Measurements from ENCODE around the gene KCNC3. TPM values are rescaled to one million over a fixed set of nuclear protein-coding genes. Genes with fewer than 3 reads are reported as not detected.

The KCNC3 gene
- total RNA-seq, 1 experiment from 2014 or later: 0.14 TPM

DNA sequence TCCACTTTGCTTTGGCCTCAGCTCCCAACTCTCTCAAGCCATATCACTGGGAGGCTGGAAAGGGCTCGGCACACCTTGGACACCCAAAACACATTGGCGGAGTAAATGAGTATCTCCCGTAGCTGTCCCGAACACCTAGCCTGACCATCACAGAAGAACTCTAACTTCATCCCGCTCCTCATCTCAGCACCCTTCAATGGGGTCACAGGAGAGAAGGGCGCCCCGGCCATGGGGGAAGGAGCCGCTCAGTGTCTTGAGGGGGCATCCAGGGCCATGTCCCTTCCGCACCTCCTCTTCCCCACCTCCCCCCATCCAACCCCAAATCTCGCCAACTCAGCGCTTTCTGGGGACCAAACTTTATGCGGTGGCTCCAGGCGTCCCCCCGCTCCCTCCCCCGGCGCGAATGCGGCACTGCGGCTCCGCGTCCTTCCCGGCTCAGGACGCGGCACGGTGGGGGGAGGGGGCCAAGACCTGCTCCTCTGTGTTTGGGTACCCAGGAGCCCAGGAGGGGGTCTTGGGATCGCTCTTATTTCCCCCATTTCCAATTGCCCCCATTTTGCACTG is 3.0 kb downstream of the KCNC3 start:
- H3K27me3 ChIP-seq (ENCODE audit: control insufficient read depth, insufficient read depth, low read length): peaks cover 20% of the 10 kb centered on the region
- DNase-seq: peak; percentile 66
- no peaks in the 10 kb centered on the region; the same call in 1 of the 2 replicates for H3K36me3 ChIP-seq (replicated peaks; ENCODE audit: control insufficient read depth, insufficient read depth, low read length)
- peak overlapping the region; percentile 33 for H3K4me3 ChIP-seq (ENCODE audit: insufficient read depth, low read depth, low read length)

DNA sequence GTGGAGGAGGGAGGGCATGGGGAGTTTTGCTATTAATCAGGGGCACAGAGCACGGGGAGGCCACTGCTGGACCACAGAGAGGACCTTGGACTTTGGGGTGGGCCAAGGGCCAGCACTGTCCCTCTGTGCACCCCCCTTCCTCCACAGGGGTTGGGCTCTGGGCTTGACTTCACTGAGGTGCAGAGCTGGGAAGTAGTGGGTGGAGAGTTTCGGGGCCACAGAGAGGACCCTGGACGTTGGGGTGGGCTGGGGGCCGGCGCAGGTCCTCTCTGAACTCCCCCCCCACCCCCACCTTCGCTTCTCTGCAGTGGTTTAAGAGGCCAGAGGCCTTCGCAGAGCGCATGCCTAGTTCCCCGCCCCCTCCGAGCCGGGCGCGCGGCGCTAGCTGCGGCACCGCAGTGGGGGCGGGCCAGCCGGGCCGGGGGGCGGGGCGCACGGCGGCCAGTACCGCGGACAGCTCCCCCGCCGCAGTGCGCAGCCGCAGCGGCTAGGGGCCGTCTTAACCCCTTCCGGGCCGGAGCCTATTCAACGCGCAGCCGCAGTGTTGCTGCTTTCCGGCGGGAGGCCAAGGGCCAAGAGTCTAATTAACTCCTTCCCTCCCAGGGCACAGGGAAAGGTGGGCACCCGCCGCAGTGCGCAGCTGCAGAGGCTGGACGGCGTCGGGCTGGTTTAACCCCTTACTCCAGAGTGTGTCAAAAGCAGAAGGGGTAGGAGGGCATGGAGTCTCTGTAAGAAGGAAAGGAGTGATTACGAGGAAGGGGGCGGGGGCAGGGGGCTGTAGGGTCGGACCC is 3.7 kb downstream of the KCNC3 start:
- Histone ChIP-seq H3K36me3 (replicated peaks; ENCODE audit: control insufficient read depth, insufficient read depth, low read length) (no peaks in the 10 kb centered on the region; the same call in 1 of the 2 replicates), H3K4me3 (ENCODE audit: insufficient read depth, low read depth, low read length) (peak overlapping the region; percentile 33), H3K27me3 (ENCODE audit: control insufficient read depth, insufficient read depth, low read length) (peaks cover 20% of the 10 kb centered on the region)
- DNase-seq: peak; percentile 100

DNA sequence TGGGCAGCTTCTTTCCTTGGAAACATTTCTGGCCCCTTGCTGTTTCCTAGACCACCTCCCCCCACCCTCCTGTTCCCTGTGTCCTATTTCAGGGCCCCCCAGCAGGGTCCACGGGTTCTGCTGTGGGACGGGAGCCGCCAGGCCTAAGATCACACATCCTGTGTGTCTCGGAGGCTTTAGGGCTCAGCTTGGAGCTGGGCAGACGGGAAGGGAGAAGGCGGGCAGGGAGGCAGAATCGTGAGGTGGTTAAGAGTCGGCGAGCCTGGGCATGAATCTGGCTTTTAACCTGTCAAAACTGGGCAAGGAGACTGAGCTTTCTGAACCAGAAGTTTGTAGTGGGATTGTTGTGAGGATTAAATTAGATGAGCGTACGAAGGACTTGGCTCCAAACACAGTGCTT is 4.8 kb downstream of the KCNC3 start:
- peak; percentile 15 for DNase-seq
- H3K27me3 ChIP-seq (ENCODE audit: control insufficient read depth, insufficient read depth, low read length): peaks cover 20% of the 10 kb centered on the region
- H3K4me3 ChIP-seq (ENCODE audit: insufficient read depth, low read depth, low read length): no peak overlapping the region
- H3K36me3 ChIP-seq (replicated peaks; ENCODE audit: control insufficient read depth, insufficient read depth, low read length): no peaks in the 10 kb centered on the region; the same call in 1 of the 2 replicates

DNA sequence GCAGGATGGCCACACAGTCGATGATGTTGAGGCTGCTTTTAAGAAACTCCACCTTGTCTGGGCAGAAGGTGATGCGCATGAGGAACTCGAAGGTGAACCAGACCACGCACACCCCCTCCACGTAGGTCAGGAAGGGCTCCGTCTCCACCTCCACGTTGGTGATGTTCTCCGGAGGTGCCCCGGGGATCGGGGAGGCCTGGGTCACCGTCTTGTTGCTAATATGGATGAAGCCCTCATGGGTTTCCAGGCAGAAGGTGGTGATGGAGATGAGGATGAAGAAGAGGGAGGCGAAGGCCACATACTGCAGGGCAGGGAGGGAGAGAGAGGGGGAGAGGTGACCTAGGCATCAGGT is 5.4 kb downstream of the KCNC3 start:
- peak; percentile 25 for DNase-seq
- Histone ChIP-seq H3K36me3 (replicated peaks; ENCODE audit: control insufficient read depth, insufficient read depth, low read length) (no peaks in the 10 kb centered on the region; the same call in 1 of the 2 replicates), H3K27me3 (ENCODE audit: control insufficient read depth, insufficient read depth, low read length) (peaks cover 20% of the 10 kb centered on the region), H3K4me3 (ENCODE audit: insufficient read depth, low read depth, low read length) (no peak overlapping the region)

DNA sequence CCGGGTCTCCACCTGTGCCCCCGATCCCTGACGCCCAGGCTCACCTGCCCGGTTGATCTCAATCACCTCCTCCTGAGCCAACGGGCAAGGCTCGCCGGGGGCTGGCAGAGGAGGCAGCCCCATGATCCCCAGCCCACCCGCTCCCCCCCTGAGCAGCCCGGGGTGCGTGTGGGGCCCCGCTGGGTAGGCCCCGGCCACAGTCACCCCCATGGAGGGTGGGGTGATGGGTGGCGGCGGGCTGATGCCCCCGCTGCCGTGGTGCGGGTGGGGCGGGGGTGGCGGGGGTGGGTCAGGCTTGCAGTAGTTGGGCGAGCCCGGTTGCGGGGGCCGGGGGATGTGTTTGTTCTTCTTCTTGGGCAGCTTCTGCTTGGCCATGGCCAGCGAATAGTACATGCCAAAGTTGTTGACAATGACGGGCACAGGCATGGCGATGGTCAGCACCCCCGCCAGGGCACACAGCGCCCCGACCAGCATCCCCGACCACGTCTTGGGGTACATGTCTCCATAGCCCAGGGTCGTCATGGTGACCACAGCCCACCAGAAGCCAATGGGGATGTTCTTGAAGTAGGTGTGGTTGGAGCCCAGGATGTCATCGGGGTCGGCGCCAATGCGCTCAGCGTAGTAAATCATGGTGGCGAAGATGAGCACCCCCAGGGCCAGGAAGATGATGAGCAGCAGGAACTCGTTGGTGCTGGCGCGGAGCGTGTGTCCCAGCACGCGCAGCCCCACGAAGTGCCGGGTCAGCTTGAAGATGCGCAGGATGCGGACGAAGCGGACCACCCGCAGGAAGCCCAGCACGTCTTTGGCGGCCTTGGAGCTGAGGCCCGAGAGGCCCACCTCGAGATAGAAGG is 6.0 kb downstream of the KCNC3 start:
- Histone ChIP-seq H3K4me3 (ENCODE audit: insufficient read depth, low read depth, low read length) (no peak overlapping the region), H3K27me3 (ENCODE audit: control insufficient read depth, insufficient read depth, low read length) (peaks cover 16% of the 10 kb centered on the region)
- peak; percentile 28 for DNase-seq

DNA sequence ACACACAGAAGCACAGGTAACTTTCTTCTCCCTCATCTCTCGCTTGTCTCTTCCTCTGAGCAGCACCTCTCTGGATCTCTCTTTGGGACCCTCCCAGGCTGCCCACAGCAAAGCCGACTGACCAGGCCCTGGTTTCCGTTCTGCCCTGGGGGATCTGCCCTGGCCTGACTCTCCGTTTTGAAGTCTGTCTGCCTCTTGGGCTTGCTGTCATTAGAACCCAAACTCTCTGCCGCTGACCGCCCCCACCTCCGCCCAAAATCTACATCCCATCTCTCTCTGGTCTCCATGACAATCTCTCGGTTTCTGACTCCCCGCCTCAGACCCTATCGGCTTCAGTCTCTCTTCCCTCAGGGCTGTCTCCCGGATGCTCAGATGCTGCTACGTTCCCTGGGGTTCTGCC is 6.9 kb downstream of the KCNC3 start:
- Histone ChIP-seq H3K4me3 (ENCODE audit: insufficient read depth, low read depth, low read length) (no peak overlapping the region), H3K36me3 (replicated peaks; ENCODE audit: control insufficient read depth, insufficient read depth, low read length) (no peaks in the 10 kb centered on the region; the same call in 1 of the 2 replicates), H3K27me3 (ENCODE audit: control insufficient read depth, insufficient read depth, low read length) (peaks cover 8% of the 10 kb centered on the region)
- peak; percentile 30 for DNase-seq

More for the DNA sequence above, 6.0 kb downstream of the KCNC3 start:
- no peaks in the 10 kb centered on the region; the same call in 1 of the 2 replicates for H3K36me3 ChIP-seq (replicated peaks; ENCODE audit: control insufficient read depth, insufficient read depth, low read length)

DNA sequence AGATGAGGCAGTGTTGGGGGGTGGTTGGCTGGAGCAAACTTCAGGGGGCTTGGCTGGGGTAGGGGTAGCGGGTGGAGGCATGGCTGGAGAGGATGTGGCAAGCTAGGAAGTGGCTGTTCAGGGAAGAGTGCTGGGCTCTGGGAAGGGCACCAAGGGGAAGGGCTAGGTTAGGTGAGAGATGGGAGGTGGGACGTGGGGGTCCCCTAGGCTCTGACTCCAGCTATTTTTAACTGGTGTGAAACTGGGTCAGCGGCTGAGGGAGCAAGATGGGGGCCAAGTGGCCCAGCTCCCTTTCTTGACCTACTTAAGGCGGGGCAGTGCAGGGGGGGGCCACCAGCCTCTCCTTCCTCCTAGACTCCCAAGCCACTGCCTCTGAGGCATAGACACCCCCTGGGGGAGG is 7.3 kb downstream of the KCNC3 start:
- Histone ChIP-seq H3K27me3 (ENCODE audit: control insufficient read depth, insufficient read depth, low read length) (peaks cover 4% of the 10 kb centered on the region), H3K36me3 (replicated peaks; ENCODE audit: control insufficient read depth, insufficient read depth, low read length) (no peaks in the 10 kb centered on the region; the same call in 1 of the 2 replicates)
- peak; percentile 18 for DNase-seq

DNA sequence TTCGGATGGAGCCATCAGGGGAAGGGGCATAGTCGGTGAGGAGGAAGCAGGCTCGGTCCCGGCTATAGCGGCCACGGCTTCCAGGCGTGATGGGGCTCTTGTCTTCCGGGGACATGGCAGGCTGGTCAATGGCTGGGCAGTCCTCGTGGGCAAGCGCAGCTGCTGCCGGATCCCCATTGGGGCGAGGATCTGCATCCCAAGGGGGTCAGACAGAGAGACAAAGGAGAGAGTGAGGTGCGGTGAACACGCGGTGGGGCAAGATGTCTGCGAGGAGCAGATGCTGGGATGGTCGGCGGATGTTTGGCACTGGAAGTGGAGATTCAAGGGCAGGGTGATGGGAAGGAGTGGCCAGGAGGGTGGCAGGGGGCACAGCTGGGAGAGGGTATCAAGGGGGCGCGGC is 8.6 kb downstream of the KCNC3 start:
- no peak overlapping the region for H3K4me3 ChIP-seq (ENCODE audit: insufficient read depth, low read depth, low read length)

More for the DNA sequence above, 7.3 kb downstream of the KCNC3 start:
- H3K4me3 ChIP-seq (ENCODE audit: insufficient read depth, low read depth, low read length): no peak overlapping the region

DNA sequence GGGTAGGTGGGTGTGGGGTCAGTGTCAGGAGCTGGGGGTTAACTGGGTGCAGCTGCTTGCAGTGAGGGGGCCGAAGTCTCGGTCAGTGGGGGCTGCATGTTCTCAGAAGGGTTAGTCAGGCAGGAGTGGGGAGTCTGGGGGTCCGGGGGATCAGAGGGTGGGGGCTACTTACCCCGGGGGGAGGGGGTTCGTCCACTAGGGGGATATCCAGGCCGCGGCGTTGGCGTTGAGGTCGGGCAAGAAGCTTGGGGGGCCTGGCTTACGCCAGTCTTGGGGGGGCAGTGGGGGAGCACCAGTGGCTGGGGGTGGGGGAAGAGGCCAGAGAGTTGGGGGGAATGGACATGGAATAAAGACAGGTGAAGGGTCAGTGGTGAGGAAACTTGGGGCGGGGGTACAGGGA is 9.1 kb downstream of the KCNC3 start:
- H3K27me3 ChIP-seq (ENCODE audit: control insufficient read depth, insufficient read depth, low read length): no peaks in the 10 kb centered on the region
- H3K36me3 ChIP-seq (replicated peaks; ENCODE audit: control insufficient read depth, insufficient read depth, low read length): no peaks in the 10 kb centered on the region; the same call in 1 of the 2 replicates
- H3K4me3 ChIP-seq (ENCODE audit: insufficient read depth, low read depth, low read length): no peak overlapping the region
- peak; percentile 28 for DNase-seq

More for the DNA sequence above, 8.6 kb downstream of the KCNC3 start:
- no peaks in the 10 kb centered on the region for H3K27me3 ChIP-seq (ENCODE audit: control insufficient read depth, insufficient read depth, low read length)
- no peaks in the 10 kb centered on the region; the same call in 1 of the 2 replicates for H3K36me3 ChIP-seq (replicated peaks; ENCODE audit: control insufficient read depth, insufficient read depth, low read length)
- DNase-seq: peak; percentile 22

DNA sequence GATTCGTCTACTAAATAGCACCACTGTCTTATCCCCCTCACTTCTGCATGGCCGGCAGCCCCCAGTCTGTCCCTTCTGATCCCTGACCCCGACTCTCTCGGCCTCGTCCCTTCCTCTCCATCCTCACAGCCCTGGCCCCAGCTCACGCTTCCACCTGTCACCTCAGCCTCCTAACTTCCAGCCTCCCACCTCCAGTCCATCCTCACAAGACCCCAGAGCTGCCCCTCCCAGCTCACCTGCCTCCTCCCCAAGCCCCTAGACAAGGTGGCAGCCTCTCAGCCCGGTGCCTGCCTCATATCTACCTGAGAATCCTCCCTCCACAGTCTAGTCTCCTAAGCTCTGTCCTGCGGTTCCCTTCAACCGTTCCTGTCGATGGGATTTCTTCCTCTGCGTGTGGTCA is 10.0 kb downstream of the KCNC3 start:
- DNase-seq: peak; percentile 13
- Histone ChIP-seq H3K4me3 (ENCODE audit: insufficient read depth, low read depth, low read length) (no peak overlapping the region), H3K36me3 (replicated peaks; ENCODE audit: control insufficient read depth, insufficient read depth, low read length) (no peaks in the 10 kb centered on the region; the same call in 1 of the 2 replicates), H3K27me3 (ENCODE audit: control insufficient read depth, insufficient read depth, low read length) (no peaks in the 10 kb centered on the region)

DNA sequence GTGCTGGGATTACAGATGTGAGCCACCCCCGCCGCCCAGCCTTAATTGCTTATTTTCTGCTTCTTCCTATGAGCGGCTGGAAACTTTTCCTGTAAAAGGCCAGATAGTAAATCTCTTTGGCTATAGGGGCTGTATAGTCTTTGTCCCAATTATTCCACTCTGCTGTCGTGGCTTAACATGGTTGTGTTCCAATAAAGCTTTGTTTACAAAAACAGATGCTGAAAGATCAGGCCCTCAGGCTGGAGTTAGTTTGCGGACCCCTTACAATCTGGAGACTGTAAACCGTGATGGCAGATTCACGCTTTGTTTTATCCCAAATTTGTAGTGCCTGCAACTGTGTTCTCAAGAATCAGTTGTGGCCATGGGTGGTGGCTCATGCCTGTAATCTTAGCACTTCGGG is 10.7 kb downstream of the KCNC3 start:
- no peak for DNase-seq
- Histone ChIP-seq H3K27me3 (ENCODE audit: control insufficient read depth, insufficient read depth, low read length) (no peaks in the 10 kb centered on the region), H3K36me3 (replicated peaks; ENCODE audit: control insufficient read depth, insufficient read depth, low read length) (no peaks in the 10 kb centered on the region), H3K4me3 (ENCODE audit: insufficient read depth, low read depth, low read length) (no peak overlapping the region)

DNA sequence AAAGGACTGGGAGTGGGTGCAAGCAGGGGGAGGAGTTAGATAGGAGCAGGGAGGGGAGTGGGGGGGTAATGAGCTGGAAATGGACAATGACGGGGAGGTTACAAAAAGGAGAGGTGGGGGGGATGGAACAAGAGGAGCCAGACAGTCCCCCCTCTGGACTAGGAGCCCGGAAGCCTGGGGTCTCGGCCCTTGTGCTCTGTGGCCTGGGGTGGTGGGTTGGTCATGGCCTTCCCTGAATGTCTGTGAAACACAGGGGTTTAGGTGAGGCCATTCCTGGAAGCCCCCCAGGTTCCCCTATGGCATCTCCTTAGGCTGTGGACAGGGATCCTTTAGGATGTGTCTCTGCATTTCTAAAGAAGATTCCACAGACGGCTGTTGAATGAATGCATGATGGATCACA is 12.1 kb downstream of the KCNC3 start:
- no peak for DNase-seq
- Histone ChIP-seq H3K27me3 (ENCODE audit: control insufficient read depth, insufficient read depth, low read length) (no peaks in the 10 kb centered on the region), H3K36me3 (replicated peaks; ENCODE audit: control insufficient read depth, insufficient read depth, low read length) (no peaks in the 10 kb centered on the region), H3K4me3 (ENCODE audit: insufficient read depth, low read depth, low read length) (no peak overlapping the region)

DNA sequence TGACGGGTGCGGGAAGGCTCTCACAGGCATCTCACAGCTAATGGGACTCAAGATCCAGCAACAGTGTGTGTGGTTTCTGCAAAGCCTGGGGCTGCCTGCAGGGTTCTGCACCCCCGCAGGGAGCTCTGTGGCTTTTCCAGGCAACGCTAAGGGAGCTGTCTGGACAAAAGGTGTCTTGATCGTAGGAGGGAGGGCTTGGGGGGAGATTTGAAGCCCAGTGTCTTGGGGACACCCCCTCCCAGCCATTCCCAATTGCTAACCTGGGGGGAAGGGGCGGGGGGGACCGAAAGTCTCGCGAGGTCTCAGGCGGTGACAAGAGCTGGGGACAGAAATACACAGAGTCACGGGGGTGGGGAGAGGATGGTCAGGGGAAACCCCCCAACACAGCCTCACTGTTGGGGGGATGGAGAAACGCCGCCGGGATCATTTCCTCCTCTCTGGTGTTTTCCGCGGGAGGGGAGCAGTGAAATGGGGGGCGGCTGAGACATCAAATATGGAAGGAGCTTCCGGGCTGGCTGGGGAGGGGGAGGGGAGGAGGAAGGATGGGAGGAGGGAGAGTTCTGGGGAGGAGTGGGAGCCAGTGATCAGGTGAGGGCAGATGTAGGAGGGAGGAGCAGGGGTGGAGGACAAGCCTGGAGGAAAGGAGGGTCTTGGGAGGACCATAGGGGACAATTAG is 13.3 kb downstream of the KCNC3 start:
- peak overlapping the region; percentile 37 for H3K4me3 ChIP-seq (ENCODE audit: insufficient read depth, low read depth, low read length)
- peak; percentile 82 for DNase-seq
- H3K36me3 ChIP-seq (replicated peaks; ENCODE audit: control insufficient read depth, insufficient read depth, low read length): no peaks in the 10 kb centered on the region
- no peaks in the 10 kb centered on the region for H3K27me3 ChIP-seq (ENCODE audit: control insufficient read depth, insufficient read depth, low read length)
